Heart right ventricle (tissue), 16 donors: ENCODE results near the gene PTPRM. TPM values are rescaled to one million over a fixed set of nuclear protein-coding genes. Genes with fewer than 3 reads are reported as not detected.
A peak's percentile ranks its signal among the peaks of the same experiment; 100 is the strongest.

Experiments used
- ATAC-seq, 8 donors: fragments of 200-7000 bp; cut with Tn5 transposase; one replicate each; pipeline ENCODE4 v1.9.1; 2020; ENCODE audit warnings: mild to moderate bottlenecking in 8 of 8, moderate library complexity in 8 of 8, moderate number of reproducible peaks in 1 of 8
- DNase-seq, 2 donors: peaks; one replicate each; pipeline ENCODE4 v3.0.0-alpha.2; 2020
- H3K27ac ChIP-seq, 10 donors: fragments of 200-600 bp; sonication (generic) in 2 of 10; one replicate each; pipeline versions ENCODE4 v1.5.0 to v1.8.0; 2020 to 2022; ENCODE audit warnings: mild to moderate bottlenecking in 3 of 10
- H3K27me3 ChIP-seq, 7 donors: fragments of 200-600 bp; one replicate each; pipeline ENCODE4 v1.8.0; 2021 to 2022; ENCODE audit warnings: mild to moderate bottlenecking in 2 of 7
- H3K36me3 ChIP-seq, 9 donors: fragments of 200-600 bp; sonication (generic) in 1 of 9; one replicate each; pipeline versions ENCODE4 v1.5.0 to v1.8.0; 2020 to 2022; ENCODE audit warnings: mild to moderate bottlenecking in 2 of 9
- H3K4me1 ChIP-seq, 9 donors: fragments of 200-600 bp; sonication (generic) in 1 of 9; one replicate each; pipeline versions ENCODE4 v1.5.0 to v1.8.0; 2020 to 2022; ENCODE audit warnings: mild to moderate bottlenecking in 4 of 9
- H3K4me3 ChIP-seq, 10 donors: fragments of 200-600 bp; sonication (generic) in 2 of 10; one replicate each; pipeline versions ENCODE4 v1.5.0 to v1.8.0; 2020 to 2022; ENCODE audit warnings: mild to moderate bottlenecking in 7 of 10, moderate library complexity in 2 of 10
- H3K9me3 ChIP-seq, 11 donors: fragments of 200-600 bp in 10 of 11; sonication (generic) in 2 of 11; one replicate each; pipeline versions ENCODE4 v1.5.0 to v1.8.0; 2013 to 2022; ENCODE audit warnings: mild to moderate bottlenecking in 2 of 11, control low read depth in 1 of 11, moderate library complexity in 1 of 11
- WGBS, 2 donors: extraction: QIAGEN DNeasy Blood & Tissue Kit; methylation state at CpG; one replicate each; pipeline ENCODE4 v1.1.7; 2013; ENCODE audit warnings: inconsistent platforms in 1 of 2; 5-methylcytosine and 5-hydroxymethylcytosine counted together
- intact Hi-C, 10 donors: fragments of 100-400 bp; cut with DNase I; formaldehyde crosslinking; loops; one replicate each; pipeline versions ENCODE4 v1.11.1 to v1.14.2; 2022
- long read RNA-seq, 3 donors: library from polyadenylated mRNA; unstranded; transcript quantifications; one replicate each; pipeline ENCODE4 v2.0.0, GENCODE V29; 2020 to 2021
- polyA plus RNA-seq, 2 donors: library from polyadenylated mRNA; stranded (reverse); fragments of 200-250 nt; gene quantifications; one replicate each; pipeline ENCODE4 v1.2.3, GENCODE V29; 2013
- total RNA-seq, 10 donors: library from RNA; stranded (reverse); fragmentation: NEBNext Ultra II Directional in 3 of 10; extraction: Animal tissue kit (Norgen Biotek cat#: 25700) in 3 of 10; gene quantifications; one replicate each; pipeline versions ENCODE4 v1.2.1 to v1.2.4, GENCODE V29; 2021 to 2023
- TF ChIP-seq, protein P1 (sequence below), 9 donors: fragments of 200-600 bp; sonication (generic) in 2 of 9; IDR thresholded peaks; one replicate each; pipeline versions ENCODE4 v1.5.0 to v1.8.0; 2021 to 2022; ENCODE audit warnings: antibody characterized with exemption in 9 of 9, mild to moderate bottlenecking in 5 of 9, moderate library complexity in 1 of 9
- donor health status: Arrhythmogenic right ventricular cardiomyopathy.
- donor health status: ischemic (EF 13 %, LVEDD 7.1; RV severe dilation, severe dysfunction).
- donor health status: healthy with polysubstance abuse.
- donor health status: DM: no; HTN: yes; CAD: no.
- donor health status: DM: no; HTN: no; CAD: no.
- donor health status: ischemic (EF 25% LVEDD 6.9; RV normal size, moderate dysfunction).
- donor health status: ischemic (EF 25% LVEDD 5.7; RV mildly dilated, moderate dysfunction).
- donor health status: healthy.
- donor health status: DM: yes; HTN: yes; CAD: no.
- donor health status: Ischemic cardiomyopathy.
- donor health status: ischemic (EF 35%, LVEDD 5.7; RV mildly dilated, moderate dysfunction).
- donor health status: nonischemic (EF 11% LVEDD 7.7; RV severe dilation, severe dysfunction).
- donor health status: DM: yes; HTN: yes; CAD: no.
- donor health status: PGD.
- donor health status: ischemic (EF 29% LVEDD 5.4; RV normal size, mild dysfunction).
- donor health status: nonischemic (EF 23%, LVEDD 6.1; RV moderate dilation, normal function).

Gene PTPRM
- 100 to 1,000 TPM; 104 to 170 (median 145) TPM for total RNA-seq
- polyA plus RNA-seq: 100 to 1,000 TPM in 1 of 2 donors, 10 to 100 TPM in 1; 81.7 to 118 TPM
- long read RNA-seq, donor 1, partial matches to known transcripts: 33 of 52 reads
- long read RNA-seq, donor 1, other reads (novel, unspliced or antisense): 19 of 52 reads
- long read RNA-seq, donor 2, partial matches to known transcripts: 62 of 79 reads
- long read RNA-seq, donor 2, other reads (novel, unspliced or antisense): 17 of 79 reads
- long read RNA-seq, donor 3, partial matches to known transcripts: 107 of 128 reads
- long read RNA-seq, donor 3, other reads (novel, unspliced or antisense): 21 of 128 reads

DNA sequence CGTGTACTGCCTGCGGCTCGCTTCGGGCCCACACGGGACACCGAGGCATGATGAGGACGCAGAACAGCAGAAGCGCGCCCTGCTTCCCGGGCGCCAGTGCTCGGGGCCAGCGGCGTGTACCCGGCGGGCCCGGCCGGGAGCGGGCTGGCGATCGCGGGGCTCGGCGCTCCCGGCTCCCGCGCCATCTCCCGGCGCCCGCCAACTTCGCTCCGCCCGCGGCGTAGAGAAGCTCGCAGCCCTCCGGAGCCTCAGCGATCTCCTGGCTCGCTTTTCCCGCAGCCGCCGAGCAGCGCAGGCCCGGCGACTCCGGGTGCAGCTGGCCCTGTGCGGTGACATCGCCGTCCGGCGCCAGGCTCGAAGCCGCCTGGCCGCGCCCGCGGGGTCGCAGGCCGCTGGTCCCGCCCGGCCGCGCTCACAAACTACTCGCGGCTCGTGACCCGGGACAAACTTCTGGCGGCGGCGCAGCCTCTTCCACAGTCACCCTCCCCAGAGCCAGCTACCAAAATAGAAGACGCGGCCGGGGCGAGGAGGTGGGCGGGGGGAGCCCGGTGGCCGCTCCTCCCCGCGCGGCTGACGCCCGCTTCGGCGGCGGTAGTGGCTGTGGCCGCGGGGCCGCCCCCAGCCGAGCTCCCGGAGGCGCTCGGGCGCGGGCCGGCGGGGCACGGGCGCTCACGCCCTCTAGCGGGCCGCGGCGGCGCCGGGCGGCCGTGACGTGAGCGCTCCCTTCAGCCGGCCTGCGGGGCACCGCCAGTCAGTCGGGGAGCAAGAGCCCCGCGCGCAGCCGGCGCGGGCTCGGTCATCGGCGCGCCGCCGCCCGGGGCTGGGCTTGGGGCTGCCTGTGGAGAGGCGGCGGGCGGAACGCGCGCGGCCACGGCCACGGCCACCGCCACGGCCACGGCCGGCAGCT is at the start of gene PTPRM:
Gene PTPRM (plus strand): TSS at position 750 of the 907 bp plus-strand sequence. CDS start 503 bp downstream, outside the sequence.
- intact Hi-C loops: loop anchor here (1.0 to 10.0 kb wide), 24 partner anchors 40 to 918 kb away; no protein-coding TSS in a partner anchor
- WGBS, 2 donors: 0 to 1% methylated on average over 121 to 139 of the region's 139 CpGs
- Histone ChIP-seq H3K27ac (peak within 1 kb of the TSS; percentile 95 to 100 (median 98)), H3K27me3 (peaks cover 0 to 60% (median 0%) of the 10 kb centered on the region in 7 donors), H3K36me3 (no peaks in the 10 kb centered on the region), H3K4me1 (peaks cover 0 to 64% (median 34%) of the 10 kb centered on the region in 9 donors), H3K9me3 (no peaks in the 10 kb centered on the region), H3K4me3 (peak within 1 kb of the TSS; percentile 76 to 95 (median 88))
- TF ChIP-seq, protein P1, sequence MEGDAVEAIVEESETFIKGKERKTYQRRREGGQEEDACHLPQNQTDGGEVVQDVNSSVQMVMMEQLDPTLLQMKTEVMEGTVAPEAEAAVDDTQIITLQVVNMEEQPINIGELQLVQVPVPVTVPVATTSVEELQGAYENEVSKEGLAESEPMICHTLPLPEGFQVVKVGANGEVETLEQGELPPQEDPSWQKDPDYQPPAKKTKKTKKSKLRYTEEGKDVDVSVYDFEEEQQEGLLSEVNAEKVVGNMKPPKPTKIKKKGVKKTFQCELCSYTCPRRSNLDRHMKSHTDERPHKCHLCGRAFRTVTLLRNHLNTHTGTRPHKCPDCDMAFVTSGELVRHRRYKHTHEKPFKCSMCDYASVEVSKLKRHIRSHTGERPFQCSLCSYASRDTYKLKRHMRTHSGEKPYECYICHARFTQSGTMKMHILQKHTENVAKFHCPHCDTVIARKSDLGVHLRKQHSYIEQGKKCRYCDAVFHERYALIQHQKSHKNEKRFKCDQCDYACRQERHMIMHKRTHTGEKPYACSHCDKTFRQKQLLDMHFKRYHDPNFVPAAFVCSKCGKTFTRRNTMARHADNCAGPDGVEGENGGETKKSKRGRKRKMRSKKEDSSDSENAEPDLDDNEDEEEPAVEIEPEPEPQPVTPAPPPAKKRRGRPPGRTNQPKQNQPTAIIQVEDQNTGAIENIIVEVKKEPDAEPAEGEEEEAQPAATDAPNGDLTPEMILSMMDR (IDR thresholded peaks at IDR 0.05): peak in 8 of 9 donors; percentile 12 to 79 (median 42)
- ATAC-seq (peak; percentile 88 to 94 (median 92)), DNase-seq (peak; percentile 93 to 94)

DNA sequence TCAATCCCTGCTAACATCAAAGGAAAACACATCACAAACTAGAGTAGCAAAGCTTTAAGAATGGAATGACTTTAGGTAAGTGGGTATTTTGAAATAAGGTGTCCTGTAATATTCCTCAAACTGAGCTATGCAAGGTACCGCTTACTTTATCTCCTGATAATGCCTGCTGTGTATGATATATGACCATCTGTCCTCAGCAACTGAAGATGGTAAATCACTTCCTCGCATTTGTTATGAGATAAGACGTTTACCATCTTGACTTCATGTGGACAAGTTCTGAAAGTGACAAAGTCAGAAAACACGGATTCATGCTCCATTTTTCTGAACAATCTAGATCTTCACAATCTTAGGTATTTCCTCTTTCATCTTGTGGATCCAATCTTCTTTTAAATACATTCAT is 49.3 kb upstream of the PTPRM start:
- WGBS, 2 donors: 76 to 79% methylated on average over 4 of the region's 4 CpGs
- intact Hi-C loops: no loop called here
- DNase-seq (no peak), ATAC-seq (no peak)
- TF ChIP-seq, protein P1 (IDR thresholded peaks at IDR 0.05): no peak
- no peaks in the 10 kb centered on the region for H3K9me3 ChIP-seq
- no peak overlapping the region for H3K4me3 ChIP-seq
- peaks cover 0 to 25% (median 7%) of the 10 kb centered on the region in 9 donors for H3K4me1 ChIP-seq
- no peaks in the 10 kb centered on the region for H3K27me3 ChIP-seq
- no peak overlapping the region for H3K27ac ChIP-seq
- no peaks in the 10 kb centered on the region for H3K36me3 ChIP-seq

DNA sequence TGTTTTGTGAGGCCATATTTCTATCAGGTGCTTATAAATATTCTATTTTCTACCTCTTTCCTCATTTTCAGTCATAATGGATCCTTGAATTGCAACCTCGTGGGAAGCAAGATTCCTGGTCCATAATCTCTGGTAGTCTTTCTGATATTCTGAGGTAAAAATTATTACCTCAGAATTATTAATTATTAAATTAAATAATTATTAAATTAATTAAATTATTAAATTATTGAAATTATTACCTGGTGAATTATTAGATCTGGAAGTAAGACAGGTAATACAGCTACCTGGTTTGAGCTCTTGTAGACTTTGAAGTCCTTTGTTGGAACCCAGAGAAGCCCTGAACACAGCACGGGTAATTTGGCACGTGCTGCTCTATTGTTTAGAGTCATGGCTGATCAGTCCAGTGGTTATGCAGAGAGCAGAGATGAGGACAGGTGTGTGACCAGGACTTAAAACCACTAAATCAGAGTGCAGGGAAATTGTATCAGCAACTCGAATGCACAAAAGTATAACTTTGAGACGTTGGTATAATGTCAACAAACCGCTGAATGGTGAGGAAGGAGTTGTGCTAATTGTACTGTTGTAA is 46.8 kb upstream of the PTPRM start:
- Histone ChIP-seq H3K9me3 (no peaks in the 10 kb centered on the region), H3K4me3 (no peak overlapping the region), H3K4me1 (peaks cover 0 to 22% (median 10%) of the 10 kb centered on the region in 9 donors), H3K36me3 (no peaks in the 10 kb centered on the region), H3K27me3 (no peaks in the 10 kb centered on the region), H3K27ac (no peak overlapping the region)
- ATAC-seq (no peak), DNase-seq (no peak)
- TF ChIP-seq, protein P1 (IDR thresholded peaks at IDR 0.05): no peak
- intact Hi-C loops: no loop called here
- WGBS, 2 donors: 80 to 82% methylated on average over 6 of the region's 6 CpGs
